Left hindlimb (tissue), 1 donor: ENCODE results near the gene WIPF1.
A peak's percentile ranks its signal among the peaks of the same experiment; 100 is the strongest.

ENCODE experiments used
- DNase-seq: peaks from one replicate; pipeline ENCODE4 v3.0.0-alpha.2; 2018

Gene WIPF1

DNA sequence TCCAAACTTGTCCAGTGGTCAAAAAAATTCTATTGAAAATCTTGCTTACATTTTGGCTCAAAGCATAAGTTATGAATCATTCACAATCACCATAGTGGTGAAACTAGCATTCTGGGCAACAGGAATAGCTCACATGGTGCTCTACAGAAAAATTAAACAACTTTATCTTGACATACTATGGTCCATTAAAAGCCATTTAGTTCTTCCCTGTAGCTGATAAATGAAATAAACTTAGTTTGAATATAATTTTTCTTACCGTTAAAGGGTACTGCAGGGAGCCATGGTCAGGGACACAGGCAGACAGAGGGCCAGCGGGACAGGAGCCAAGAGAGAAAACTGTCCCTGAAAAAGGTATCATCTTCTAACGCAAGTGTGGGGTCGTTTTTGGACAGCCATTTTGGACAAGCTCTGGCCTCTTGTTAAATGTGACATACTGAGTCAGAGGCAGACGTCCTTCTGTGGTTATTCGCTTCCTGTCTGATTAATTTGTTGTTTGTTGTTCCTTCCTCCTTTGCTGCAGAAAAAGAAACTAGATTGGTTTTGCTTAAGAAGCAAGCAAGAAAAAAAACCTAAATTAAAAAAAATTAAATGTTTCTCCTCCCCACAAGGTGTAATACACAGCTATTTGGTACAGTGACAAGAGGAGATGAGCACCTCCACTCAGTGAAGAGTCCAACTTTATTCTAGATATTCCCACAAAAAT lies at the start of gene WIPF1:
Gene WIPF1 (minus strand): TSS at position 460 of the 703 bp plus-strand sequence. CDS start 12,231 bp downstream, outside the sequence.
- no peak for DNase-seq

DNA sequence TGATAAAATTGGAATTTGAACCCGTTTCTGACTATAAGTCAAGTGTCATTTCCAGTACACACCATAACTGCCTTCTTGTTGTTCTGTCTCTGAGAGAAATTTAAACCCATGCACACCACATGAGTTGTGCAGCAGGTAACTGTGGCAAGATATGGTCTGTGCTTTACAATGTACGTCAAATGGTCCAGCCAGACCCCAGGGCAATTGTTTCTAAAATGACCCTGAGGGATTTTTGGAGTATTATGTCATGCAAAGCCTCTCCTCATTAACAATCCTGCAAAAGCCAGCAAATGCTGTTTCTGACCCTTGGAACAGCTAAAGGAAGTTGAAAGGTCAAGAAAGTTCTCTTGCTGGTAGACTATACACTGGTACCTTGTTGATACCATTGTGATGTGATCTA lies 47.7 kb upstream of the WIPF1 start:
- DNase-seq: no peak

GRCh38 chr2:174644406-174644805 lies 46.8 kb upstream of the WIPF1 start:
- DNase-seq: no peak

- DNase-seq: no peak
These were observed 45.8 kb upstream of the WIPF1 start for GRCh38 chr2:174643356-174643755.

DNA sequence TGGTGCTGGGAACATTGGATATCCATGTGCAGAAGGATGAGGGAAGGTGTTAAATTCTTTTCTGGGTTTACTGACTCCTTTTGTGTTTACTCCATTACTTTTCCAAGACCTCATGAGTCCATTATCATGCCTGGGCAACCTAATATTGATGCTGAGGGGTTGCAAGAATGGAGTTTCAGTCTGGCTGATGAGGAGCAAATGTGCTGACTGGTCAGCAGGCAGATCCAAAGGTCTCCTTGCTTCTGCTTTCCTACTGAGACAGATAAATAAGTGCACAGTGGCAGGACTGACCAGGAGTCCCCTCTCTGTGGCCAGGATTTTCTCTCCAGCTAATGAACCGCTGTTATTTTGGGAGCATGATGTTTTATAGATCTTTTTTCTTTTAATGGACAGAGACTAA lies 43.6 kb upstream of the WIPF1 start:
- no peak for DNase-seq

GRCh38 chr2:174636987-174637386 lies 39.4 kb upstream of the WIPF1 start:
- DNase-seq: no peak

- no peak for DNase-seq
These were observed 38.3 kb upstream of the WIPF1 start for GRCh38 chr2:174635776-174636404.

GRCh38 chr2:174635015-174635593 lies 37.5 kb upstream of the WIPF1 start:
- DNase-seq: no peak

- DNase-seq: no peak
These were observed 36.8 kb upstream of the WIPF1 start for GRCh38 chr2:174634130-174635014.

DNA sequence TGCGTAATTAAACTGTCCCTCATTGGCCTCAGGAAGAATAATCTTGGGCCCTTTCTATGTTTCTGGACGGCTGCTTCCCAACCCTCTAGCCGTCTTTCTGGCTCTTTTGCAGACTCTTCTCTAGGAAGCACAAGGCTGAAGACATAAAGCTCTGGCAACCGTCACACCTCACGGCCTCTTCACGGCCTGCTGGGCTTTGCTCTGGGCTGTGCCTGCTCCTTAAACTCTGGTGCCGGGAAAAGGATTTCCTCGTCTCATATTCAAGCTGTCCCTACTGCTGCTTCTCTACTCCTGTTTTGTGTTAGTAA lies 36.0 kb upstream of the WIPF1 start:
- DNase-seq: peak; percentile 77

GRCh38 chr2:174632841-174633622 lies 35.4 kb upstream of the WIPF1 start:
- no peak for DNase-seq

DNA sequence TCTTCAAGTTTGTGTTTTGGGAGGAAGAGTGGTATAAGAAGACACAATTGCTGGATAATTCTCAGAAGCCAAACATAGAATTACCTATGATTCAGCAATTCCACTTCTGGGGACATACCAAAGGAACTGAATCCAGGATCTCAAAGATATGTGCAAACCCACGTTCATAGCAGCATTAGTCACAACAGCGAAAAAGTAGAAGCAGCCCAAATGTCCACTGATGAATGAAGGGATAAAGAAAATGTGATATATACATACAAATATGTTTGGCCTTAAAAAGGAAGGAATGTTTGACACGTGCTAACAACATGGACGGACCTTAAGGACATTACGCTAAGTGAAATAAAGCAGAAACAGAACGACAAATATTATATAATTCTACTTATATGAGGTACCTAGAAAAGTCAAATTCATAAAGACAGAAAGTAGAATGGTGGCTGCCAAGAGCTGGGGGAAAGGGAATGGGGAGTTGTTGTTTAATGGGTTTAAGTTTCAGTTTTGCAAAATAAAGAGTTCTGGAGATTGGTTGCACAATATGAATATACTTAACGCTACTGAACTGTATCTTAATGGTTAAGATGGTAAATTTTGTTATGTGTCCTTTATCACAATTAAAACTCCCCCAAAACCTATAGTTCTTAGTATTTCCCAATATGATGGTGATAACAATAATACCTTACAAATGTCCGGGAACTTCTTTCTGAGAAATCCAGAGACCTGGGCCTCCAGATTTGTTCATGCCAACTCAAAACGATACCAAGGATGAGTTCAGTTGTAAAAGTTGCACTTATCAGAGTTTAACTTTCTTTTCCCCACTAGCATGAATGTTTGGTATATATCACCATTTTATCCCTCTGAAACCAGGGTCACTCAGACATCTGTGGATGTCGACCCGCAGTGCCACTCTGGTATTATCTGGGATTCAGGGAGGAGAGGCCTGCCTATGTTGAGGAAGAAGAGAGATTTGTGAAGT lies 33.7 kb upstream of the WIPF1 start:
- DNase-seq: no peak

DNA sequence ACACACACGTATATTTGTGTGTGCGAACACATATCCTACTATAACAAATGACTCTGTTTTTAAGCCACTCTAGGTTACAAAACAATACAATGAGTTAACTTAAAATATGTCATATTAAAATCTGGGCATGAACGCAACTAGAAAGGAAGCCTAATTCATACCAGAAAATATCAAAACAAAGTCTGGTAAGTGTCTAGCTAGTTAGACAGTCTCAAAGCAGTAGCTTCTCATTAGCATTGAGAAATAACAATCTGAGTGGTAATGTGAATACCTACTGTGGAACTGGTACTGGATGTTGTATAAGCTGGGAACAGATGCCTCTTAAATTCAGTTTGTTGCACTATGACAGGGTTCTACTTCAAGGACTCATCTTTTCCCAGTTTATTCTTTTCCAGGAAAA lies 32.5 kb upstream of the WIPF1 start:
- no peak for DNase-seq

- DNase-seq: no peak
These were observed 31.9 kb upstream of the WIPF1 start for GRCh38 chr2:174629506-174629905.

- no peak for DNase-seq
These were observed 31.0 kb upstream of the WIPF1 start for GRCh38 chr2:174628528-174629169.

- DNase-seq: no peak
These were observed 29.6 kb upstream of the WIPF1 start for GRCh38 chr2:174627216-174627615.

GRCh38 chr2:174624895-174625430 lies 27.4 kb upstream of the WIPF1 start:
- no peak for DNase-seq

- DNase-seq: no peak
These were observed 26.1 kb upstream of the WIPF1 start for GRCh38 chr2:174623690-174624089.

DNA sequence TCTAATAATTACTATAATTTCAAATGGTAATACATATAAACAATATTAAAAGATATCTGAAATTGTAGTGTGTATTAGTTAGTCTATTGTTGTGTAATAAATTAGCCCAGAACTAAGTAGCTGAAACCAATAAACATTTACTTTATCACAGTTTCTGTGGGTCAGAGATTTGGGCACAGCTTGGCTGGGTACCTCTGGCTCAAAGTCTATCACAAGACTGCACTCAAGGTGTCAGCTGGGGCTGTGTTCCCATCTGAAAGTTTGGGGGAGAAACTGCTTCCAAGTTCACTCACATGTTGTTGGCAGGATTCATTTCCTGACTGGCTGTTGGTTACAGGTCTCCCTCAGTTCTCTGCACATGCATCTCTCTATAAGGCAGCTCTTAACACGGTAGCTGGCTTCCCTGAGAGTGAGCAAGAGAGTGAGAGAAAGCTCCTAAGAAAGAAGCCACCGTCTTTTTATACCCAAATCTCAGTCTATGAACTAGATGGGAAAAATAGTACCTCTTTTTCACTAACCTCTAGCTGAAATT lies 25.6 kb upstream of the WIPF1 start:
- DNase-seq: no peak

- no peak for DNase-seq
These were observed 23.7 kb upstream of the WIPF1 start for GRCh38 chr2:174621323-174621722.
